Body of pancreas (tissue), 4 donors: ENCODE data around the gene HDAC8.

Experiments used
- POLR2A ChIP-seq, 3 donors: fragments of 450-650 bp; IDR thresholded peaks; one replicate each; pipeline ENCODE4 v1.6.1; 2016; ENCODE audit warnings: antibody characterized with exemption in 3 of 3, mild to moderate bottlenecking in 2 of 3
- TF ChIP-seq, protein P1 (sequence below), 7 experiments: fragments of 450-650 bp in 4 of 7; fragments of 200-600 bp in 3 of 7; sonication (generic) in 3 of 7; IDR thresholded peaks; one replicate each; pipeline ENCODE4 v1.5.1; 2016 to 2019; ENCODE audit warnings: antibody characterized with exemption in 7 of 7

DNA sequence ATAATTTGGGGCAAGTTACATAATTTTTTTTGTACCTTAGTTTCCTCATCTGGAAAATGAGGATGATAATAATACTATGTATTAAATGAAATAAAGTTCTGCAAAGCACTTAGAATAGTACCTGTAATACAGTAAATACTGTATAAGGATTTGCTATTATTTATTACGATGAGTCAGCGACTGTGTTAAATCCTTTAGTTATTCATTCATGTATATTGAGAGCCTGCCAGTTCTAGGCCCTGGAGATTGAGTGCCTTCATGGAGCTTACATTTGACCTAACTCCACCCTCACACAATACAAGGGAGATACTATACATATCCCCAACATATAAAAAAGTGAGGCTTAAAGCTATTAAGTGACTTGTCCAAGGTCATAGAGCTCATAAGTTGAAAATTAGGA, 199.9 kb downstream of the HDAC8 start:
- TF ChIP-seq, protein P1, sequence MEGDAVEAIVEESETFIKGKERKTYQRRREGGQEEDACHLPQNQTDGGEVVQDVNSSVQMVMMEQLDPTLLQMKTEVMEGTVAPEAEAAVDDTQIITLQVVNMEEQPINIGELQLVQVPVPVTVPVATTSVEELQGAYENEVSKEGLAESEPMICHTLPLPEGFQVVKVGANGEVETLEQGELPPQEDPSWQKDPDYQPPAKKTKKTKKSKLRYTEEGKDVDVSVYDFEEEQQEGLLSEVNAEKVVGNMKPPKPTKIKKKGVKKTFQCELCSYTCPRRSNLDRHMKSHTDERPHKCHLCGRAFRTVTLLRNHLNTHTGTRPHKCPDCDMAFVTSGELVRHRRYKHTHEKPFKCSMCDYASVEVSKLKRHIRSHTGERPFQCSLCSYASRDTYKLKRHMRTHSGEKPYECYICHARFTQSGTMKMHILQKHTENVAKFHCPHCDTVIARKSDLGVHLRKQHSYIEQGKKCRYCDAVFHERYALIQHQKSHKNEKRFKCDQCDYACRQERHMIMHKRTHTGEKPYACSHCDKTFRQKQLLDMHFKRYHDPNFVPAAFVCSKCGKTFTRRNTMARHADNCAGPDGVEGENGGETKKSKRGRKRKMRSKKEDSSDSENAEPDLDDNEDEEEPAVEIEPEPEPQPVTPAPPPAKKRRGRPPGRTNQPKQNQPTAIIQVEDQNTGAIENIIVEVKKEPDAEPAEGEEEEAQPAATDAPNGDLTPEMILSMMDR (IDR thresholded peaks at IDR 0.05): no peak
- TF ChIP-seq POLR2A (IDR thresholded peaks at IDR 0.05): no peak
